ENCODE measurements around the gene FAM161A. TPM values are rescaled to one million over a fixed set of nuclear protein-coding genes. Genes with fewer than 3 reads are reported as not detected.
"Not testable (repeated sequence)": the region's sequence is repeated elsewhere in the genome, so short reads cannot be mapped to it uniquely, and the experiment has no call there.

The FAM161A gene
- total RNA-seq, 4 donors from 2014 or later: 0.57 to 7.4 (median 1.3) TPM

DNA sequence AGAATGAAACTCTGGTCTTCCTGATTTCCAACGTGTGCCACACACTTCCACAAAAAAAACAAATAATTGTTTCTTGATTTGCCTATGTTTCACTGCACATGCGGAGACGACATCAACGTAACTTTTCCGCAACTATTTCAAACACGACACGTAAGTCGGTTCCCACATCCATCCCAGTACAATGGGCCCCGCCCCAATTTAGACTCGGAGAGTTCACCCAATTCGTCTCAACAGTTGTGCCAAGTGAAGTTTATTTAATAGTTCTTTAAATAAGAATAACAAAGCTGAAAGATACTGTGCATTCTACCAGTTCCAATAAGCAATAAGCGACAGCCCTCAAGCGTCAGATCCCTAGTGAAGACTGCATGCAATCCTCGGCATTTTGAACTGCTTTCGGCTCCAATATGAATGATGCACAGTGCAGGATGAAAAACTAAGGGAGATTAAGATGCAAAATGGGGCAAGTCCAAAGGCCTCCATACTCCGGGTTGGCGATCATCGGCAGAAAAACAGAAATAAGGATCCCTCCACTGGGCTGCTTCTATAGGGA, 33.9 kb upstream of the FAM161A start:
- Histone ChIP-seq H3K27me3 (no peaks in the 10 kb centered on the region), H3K36me3 (peaks cover 0 to 21% (median 0%) of the 10 kb centered on the region in 3 donors), H3K9me3 (no peaks in the 10 kb centered on the region), H3K27ac (peak overlapping the region; percentile 90 to 95 (median 93)), H3K4me1 (peaks cover 0 to 22% (median 6%) of the 10 kb centered on the region in 4 donors), H3K4me3 (peak overlapping the region; percentile 61 to 83 (median 74))
- no peak for DNase-seq
- TF ChIP-seq POLR2A (IDR thresholded peaks at IDR 0.05) (no peak), CTCF (IDR thresholded peaks at IDR 0.05) (no peak)

- Histone ChIP-seq H3K36me3 (peaks cover 0 to 39% (median 0%) of the 10 kb centered on the region in 3 donors), H3K4me1 (peaks cover 0 to 22% (median 6%) of the 10 kb centered on the region in 4 donors), H3K27me3 (no peaks in the 10 kb centered on the region), H3K27ac (no peak overlapping the region), H3K4me3 (no peak overlapping the region), H3K9me3 (no peaks in the 10 kb centered on the region)
- no peak for DNase-seq
- no peak for TF ChIP-seq POLR2A (IDR thresholded peaks at IDR 0.05)
- TF ChIP-seq CTCF (IDR thresholded peaks at IDR 0.05): no peak
Measured at GRCh38 chr2:61885896-61886603, 32.2 kb upstream of the FAM161A start.

DNA sequence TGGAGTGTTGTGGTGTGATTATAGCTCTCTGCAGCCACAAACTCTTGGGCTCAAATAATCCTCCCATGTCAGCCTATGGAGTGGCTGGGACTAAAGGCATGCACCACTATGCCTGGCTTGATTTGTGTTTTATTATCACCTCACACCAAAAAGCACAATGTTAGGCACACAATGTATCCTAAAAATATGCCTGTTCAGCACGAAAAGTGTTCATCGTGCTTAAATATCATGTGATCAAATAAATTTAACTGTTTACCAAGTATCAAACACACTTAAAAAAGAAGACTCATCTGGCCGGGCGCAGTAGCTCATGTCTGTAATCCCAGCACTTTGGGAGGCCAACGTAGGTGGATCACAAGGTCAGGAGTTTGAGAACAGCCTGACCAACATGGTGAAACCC, 29.0 kb upstream of the FAM161A start:
- no peak for DNase-seq
- no peak for TF ChIP-seq POLR2A (IDR thresholded peaks at IDR 0.05)
- no peak for TF ChIP-seq CTCF (IDR thresholded peaks at IDR 0.05)
- H3K4me3 ChIP-seq: no peak overlapping the region
- H3K4me1 ChIP-seq: peaks cover 0 to 18% (median 6%) of the 10 kb centered on the region in 4 donors
- H3K9me3 ChIP-seq: no peaks in the 10 kb centered on the region
- H3K27me3 ChIP-seq: no peaks in the 10 kb centered on the region
- no peak overlapping the region for H3K27ac ChIP-seq
- H3K36me3 ChIP-seq: peaks cover 0 to 69% (median 0%) of the 10 kb centered on the region in 3 donors

DNA sequence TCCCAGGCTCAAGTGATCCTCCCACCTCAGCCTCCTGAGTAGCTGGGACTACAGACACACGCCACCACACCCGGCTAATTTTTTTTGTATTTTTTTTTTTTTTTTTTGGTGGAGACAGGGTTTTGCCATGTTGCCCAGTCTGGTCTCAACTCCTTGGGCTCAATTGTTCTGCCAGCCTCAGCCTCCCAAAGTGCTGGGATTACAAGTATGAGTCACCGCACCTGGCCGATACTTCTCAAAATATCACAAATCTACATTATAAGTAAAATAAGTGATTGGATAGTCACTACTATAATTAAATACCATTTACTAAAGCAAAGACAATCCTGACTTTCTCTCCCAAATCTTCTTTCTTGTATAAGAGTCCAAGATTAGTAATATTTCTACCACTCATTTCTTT, 25.5 kb upstream of the FAM161A start:
- H3K27ac ChIP-seq, H3K4me1 ChIP-seq, H3K4me3 ChIP-seq, H3K27me3 ChIP-seq, H3K9me3 ChIP-seq, DNase-seq: not testable (repeated sequence)
- H3K36me3 ChIP-seq: peaks cover 0 to 98% (median 0%) of the 10 kb centered on the region in 3 donors

GRCh38 chr2:61878761-61879160, 24.9 kb upstream of the FAM161A start:
- no peaks in the 10 kb centered on the region for H3K27me3 ChIP-seq
- H3K9me3 ChIP-seq: no peaks in the 10 kb centered on the region
- no peak overlapping the region for H3K27ac ChIP-seq
- no peak overlapping the region for H3K4me3 ChIP-seq
- no peaks in the 10 kb centered on the region for H3K4me1 ChIP-seq
- no peak for DNase-seq
- TF ChIP-seq CTCF (IDR thresholded peaks at IDR 0.05) (no peak), POLR2A (IDR thresholded peaks at IDR 0.05) (no peak)
- H3K36me3 ChIP-seq: peaks cover 0 to 98% (median 0%) of the 10 kb centered on the region in 3 donors

DNA sequence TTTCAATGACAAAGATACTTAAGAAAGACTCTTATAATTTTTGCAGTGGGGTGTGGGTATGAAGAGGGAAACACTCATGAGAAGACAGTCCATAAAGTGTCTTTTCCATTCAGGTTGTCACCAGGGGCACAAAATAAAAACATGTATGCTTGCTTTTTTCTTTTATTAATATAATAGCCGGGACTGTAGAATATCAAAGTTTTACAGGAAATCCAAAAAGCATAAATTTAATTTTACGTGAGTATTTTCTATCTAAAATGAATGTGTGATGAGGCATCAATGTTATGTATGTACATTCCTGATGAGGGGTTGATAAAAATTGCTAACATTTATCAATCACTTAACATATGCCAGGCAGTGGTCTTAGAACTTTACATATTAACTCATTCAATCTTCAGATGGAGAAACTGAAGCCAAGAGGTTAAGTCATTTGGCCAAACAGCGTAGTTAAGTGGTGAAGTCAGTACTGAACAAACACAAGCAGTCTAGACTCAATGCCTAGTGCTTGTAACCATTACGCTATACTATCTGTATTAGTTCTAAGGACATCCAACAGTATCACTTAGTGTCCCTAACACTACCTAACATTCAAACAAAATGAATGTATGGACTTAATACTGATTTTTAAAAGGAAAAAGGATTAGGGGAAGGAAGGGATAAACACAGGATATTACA, 23.8 kb upstream of the FAM161A start:
- H3K36me3 ChIP-seq: peaks cover 0 to 98% (median 0%) of the 10 kb centered on the region in 3 donors
- no peak for DNase-seq
- no peak overlapping the region for H3K4me3 ChIP-seq
- no peaks in the 10 kb centered on the region for H3K27me3 ChIP-seq
- TF ChIP-seq CTCF (IDR thresholded peaks at IDR 0.05): no peak
- no peak for TF ChIP-seq POLR2A (IDR thresholded peaks at IDR 0.05)
- no peaks in the 10 kb centered on the region for H3K9me3 ChIP-seq
- no peaks in the 10 kb centered on the region for H3K4me1 ChIP-seq
- H3K27ac ChIP-seq: no peak overlapping the region

Measured in Peyer's patch (tissue), 4 donors.